ENCODE measurements around the gene TMA7B.

The TMA7B gene

DNA sequence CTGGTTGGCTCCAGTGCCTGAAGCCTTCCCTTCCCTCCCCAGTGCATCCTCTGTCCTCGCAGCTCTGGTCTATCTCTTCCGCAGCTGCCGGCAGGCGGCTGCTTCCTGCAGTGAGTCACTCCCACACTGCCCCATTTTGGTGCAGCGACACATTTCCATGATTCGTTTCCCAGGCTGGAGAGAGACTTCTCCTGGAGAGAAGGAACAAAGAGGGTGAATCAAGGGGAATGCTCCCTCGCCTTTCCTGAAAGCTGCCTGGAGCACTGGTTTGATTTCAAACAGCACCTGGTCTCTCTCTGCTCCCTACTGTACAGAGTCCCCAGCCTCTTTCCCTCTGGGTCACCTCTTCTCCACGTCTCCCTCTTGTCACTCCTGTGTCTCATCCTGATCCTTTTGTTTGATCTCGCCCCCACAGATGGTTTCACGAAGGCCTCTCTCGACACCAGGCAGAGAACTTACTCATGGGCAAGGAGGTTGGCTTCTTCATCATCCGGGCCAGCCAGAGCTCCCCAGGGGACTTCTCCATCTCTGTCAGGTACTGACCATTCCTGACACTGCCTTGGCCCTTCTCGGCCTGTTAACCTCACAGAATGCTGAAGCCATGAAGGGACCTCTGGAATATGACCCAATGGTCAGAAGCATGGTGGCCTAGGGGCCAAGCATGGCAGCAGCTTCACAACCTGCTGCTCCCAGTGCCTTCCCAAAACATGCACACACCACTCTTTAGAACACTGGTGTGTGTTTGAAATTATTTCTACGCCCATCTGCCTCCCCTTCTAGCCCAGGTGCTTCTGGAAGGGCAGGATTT lies at the start of gene TMA7B:
Gene TMA7B, plus strand, starts transcription at position 758 of the 808 bp plus-strand sequence. CDS start 3,978 bp downstream, outside the sequence.
- peak; percentile 57 for DNase-seq

- DNase-seq = no peak
These were observed 49.2 kb upstream of the TMA7B start for GRCh38 chr22:39910876-39911613.

DNA sequence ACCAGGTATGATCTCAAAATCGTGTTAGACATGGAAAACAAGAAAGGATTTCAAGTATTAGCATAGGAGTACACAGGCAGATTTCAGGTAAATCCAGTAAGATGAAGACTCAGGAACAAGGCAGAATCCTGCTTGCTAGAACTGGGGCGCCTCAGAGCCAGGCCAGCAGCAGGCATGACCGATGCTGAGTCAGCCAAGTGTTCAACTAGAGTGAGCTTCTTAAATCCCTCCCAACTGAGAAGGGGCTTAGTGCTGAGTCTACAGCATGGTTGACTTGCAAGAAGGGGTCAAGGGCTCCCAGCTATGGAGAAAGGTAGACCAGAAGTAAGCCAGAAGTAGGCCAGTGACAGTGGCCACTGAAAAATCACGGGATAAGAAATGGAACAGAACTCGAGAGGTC lies 46.9 kb upstream of the TMA7B start:
- no peak for DNase-seq

DNA sequence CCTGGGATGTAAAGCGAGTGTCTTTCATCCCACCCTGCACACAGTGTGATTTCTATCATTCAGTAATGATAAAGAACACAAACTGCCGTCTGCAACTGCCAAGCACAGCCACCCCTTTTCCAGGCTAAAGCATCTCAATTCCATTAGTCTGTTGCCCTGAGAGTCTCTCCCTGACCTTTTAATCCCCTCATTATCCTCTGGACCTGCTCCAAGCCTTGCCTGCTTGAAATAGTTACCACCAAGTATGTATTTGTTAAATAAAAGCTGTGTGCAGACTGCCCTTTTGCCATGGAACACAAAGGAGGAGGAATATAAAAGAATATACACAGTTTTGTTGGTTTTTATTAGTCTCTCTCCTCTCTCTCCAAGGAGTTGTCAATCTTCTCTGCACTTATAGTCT lies 46.3 kb upstream of the TMA7B start:
- DNase-seq = no peak

DNA sequence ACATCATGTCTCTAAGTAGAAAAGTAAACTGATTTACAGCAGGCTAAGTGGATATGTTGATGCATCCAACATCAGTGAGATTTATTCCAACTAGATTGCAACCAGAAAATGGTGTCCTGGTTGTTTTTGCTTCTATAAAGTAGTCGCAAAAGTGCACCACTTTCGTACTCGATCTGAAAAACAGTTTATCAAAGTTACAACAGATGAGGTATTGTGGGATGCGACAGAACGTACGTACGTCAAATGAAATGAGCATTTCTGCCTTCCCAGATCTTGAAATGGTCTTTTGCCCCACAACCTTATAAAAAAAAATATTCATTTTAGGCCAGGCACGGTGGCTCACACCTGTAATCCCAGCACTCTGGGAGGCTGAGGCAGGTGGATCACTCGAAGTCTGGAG lies 45.6 kb upstream of the TMA7B start:
- DNase-seq = no peak

- no peak for DNase-seq
These were observed 44.9 kb upstream of the TMA7B start for GRCh38 chr22:39915295-39915726.

GRCh38 chr22:39916496-39916895 lies 43.7 kb upstream of the TMA7B start:
- no peak for DNase-seq

GRCh38 chr22:39917197-39917643 lies 43.0 kb upstream of the TMA7B start:
- no peak for DNase-seq

DNA sequence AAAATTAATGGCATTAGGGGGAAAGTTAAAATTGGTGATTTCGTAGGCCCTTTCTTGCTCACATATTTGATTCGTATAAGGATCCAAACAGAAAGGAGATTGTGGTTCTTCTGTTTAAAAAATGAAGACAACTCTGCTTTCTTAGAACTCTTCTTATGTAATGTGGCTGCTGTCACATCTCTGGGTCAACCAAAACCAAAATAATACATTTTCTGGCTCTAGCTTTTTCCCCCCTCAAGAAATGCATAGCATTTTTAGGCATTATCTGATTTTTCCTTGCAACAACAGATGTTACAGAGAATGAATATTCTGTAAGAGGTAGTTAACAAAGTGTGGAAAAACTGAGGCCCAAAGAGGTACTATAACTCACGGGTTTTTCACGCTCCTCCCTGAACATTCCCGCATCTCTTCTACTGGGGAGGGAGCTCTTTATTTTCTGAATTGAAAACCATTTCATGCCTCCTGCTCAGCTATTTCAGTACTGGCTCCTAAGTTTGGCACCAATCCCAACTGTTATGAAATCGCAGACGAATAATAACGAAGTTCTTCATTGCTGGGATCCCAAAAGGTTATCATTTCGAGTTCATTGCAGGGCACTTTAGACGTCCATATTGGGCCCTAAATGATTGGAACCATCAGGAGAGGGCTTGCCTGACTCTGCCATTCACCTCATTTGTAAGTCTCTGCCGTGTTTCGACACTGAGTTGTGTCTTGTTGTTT lies 42.3 kb upstream of the TMA7B start:
- DNase-seq = no peak

GRCh38 chr22:39920134-39920743 lies 40.0 kb upstream of the TMA7B start:
- peak; percentile 92 for DNase-seq

DNA sequence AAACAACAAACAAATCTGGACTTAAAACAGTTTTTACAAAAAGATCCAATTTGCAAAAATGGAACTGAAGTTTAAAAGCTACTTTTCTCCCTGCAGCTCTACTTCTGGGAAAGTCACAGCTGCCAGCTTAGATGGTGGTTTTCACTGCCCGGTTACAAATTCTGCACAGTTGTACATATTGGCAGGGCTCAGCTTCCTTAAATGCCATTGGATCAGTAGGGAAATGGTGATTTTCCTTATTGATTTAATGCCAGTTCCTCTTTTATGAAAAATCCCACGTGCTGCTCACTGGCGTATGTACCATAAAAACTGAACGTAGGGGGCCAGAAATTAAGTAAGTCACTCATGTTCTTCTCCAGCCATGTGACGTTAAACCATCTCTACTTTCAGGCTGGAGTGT lies 36.5 kb upstream of the TMA7B start:
- DNase-seq = no peak

DNA sequence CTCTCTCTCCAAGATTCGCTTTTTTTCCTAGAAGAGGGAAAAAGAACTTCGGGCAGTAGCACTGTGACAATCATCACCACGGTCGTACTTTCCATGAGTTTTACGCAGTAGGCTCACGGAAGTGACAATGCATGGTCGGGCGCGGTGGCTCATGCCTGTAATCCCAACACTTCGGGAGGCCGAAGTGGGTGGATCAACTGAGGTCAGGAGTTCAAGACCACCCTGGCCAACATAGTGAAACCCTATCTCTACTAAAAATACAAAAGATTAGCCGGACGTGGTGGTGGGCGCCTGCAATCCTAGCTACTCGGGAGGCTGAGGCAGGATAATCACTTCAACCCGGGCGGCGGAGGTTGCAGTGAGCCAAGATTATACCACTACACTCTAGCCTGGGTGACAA lies 35.9 kb upstream of the TMA7B start:
- DNase-seq = no peak

DNA sequence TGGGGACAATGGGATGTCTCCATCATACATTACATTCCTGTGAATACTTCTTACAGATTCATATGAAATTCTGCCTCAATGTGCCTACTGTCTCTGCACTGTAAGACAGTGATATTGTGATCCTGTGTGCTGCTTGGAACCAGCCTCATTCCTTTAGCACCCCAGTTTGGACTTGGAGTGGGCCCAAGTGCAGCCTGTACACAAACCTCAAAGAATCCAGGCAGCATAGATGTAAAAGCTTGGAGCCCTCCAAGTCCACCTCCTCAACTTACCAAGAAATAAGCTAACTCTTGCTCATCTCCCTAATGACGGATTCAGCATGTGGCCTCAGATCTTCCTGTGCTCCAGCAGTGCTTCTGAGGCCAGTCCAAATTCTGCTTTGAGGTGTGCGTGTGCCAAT lies 34.9 kb upstream of the TMA7B start:
- no peak for DNase-seq

- DNase-seq = no peak
These were observed 34.1 kb upstream of the TMA7B start for GRCh38 chr22:39925909-39926679.

GRCh38 chr22:39926753-39927152 lies 33.4 kb upstream of the TMA7B start:
- no peak for DNase-seq

GRCh38 chr22:39927544-39927943 lies 32.7 kb upstream of the TMA7B start:
- DNase-seq = peak; percentile 64

GRCh38 chr22:39928536-39929520 lies 31.4 kb upstream of the TMA7B start:
- DNase-seq = no peak

GRCh38 chr22:39931251-39931650 lies 28.9 kb upstream of the TMA7B start:
- no peak for DNase-seq

DNA sequence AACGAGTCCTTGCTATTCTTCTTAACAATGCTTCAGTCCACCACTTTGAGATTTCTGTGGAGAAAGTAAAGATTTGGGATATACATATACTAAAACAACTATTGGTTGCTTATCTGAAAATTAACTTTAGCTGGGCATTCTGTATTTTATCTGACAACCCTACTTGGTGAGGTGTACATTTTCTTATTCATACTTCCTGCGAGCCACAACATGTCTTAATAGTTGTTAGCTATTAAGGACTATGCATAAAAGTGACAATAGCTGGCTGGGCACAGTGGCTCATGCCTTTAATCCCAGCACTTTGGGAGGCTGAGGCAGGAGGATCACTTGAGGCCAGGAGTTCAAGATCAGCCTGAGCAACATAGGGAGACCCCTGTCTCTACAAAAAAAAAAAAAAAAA lies 28.0 kb upstream of the TMA7B start:
- no peak for DNase-seq

DNA sequence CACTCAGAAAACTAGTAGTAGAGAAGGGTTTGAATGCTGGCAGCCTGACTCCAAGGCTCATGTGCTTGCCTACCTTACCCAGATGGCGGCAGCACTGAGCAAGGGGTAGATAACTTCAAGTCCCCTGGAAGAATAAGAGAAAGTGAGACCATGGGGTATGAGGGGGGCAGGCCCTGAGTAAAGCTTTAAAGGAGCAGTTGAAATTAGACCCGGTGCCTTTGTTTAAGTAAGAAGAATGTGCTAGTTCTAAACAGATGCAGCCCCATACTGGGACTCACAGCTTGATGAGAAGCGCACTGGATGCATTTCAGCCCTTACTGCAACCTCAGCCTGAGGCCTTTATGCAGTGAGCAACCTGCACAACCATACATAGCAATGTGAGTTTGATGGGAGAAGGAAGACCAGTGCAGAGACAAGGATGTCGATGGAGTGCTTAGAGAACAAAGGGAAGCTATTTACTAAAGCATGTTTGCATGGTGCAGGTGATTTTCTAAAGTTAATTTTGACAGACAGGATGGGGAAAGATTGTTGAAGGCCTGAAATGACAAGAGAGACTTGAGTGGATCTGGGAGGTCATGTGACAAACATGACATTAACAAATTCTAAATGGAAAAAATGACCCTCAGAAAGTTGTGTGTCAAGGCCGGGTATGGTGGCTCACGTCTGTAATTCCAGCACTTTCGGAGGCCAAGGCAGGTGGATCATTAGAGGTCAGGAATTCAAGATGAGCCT lies 27.1 kb upstream of the TMA7B start:
- DNase-seq = peak; percentile 78
